AG04450 (cell line): ENCODE results near the gene MPP2. TPM values are rescaled to one million over a fixed set of nuclear protein-coding genes. Genes with fewer than 3 reads are reported as not detected.

ENCODE experiments used
- CTCF ChIA-PET: fragments of 300-600, 350-600 bp; formaldehyde crosslinking; extraction: SDS; loops from one replicate; lab custom pipeline; 2022; ENCODE audit warnings: antibody characterized with exemption, inconsistent platforms; lab: Charles Lee
- POLR2A ChIA-PET: fragments of 350-600 bp; formaldehyde crosslinking; extraction: SDS; loops from one replicate; lab custom pipeline; 2021; ENCODE audit warnings: antibody characterized with exemption, inconsistent platforms; lab: Yijun Ruan, JAX
- DNase-seq: peaks from one replicate; pipeline ENCODE4 v3.0.0-alpha.2; 2011; ENCODE audit warnings: low read depth, low spot score
- H3K27ac ChIP-seq: one replicate; pipeline ENCODE4 v1.5.1; 2012; ENCODE audit warnings: low read depth, low read length, control low read depth
- H3K27me3 ChIP-seq: one replicate; pipeline ENCODE4 v1.6.0; 2012; ENCODE audit warnings: low read length; ENCODE audit not compliant: control insufficient read depth, insufficient read depth
- H3K4me3 ChIP-seq: 2 replicates; pipeline ENCODE4 v1.5.1; 2011; ENCODE audit warnings: mild to moderate bottlenecking, low read depth, low read length, control low read depth
- H3K9me3 ChIP-seq: 2 replicates; pipeline ENCODE4 v1.5.1; 2012; ENCODE audit warnings: low read length; ENCODE audit not compliant: control insufficient read depth, insufficient read depth
- CTCF ChIP-seq: IDR thresholded peaks from 2 replicates; pipeline ENCODE4 v1.5.1; 2011; ENCODE audit warnings: low read depth, low read length, control low read depth, inconsistent platforms
- polyA plus RNA-seq: library from polyadenylated mRNA; depleted of rRNA; stranded (reverse); fragments of >200 nt; gene quantifications from 2 replicates; pipeline ENCODE4 v1.2.3, GENCODE V29; 2011

The MPP2 gene
- polyA plus RNA-seq, 1 experiment, result 2.4 TPM

GRCh38 chr17:43916385-43916784, 9.0 kb upstream of the MPP2 start:
- Histone ChIP-seq H3K4me3 (no peak overlapping the region), H3K27ac (no peak overlapping the region), H3K27me3 (peaks cover 67% of the 10 kb centered on the region), H3K9me3 (peaks cover 6% of the 10 kb centered on the region; the same call in 1 of the 2 replicates)
- POLR2A ChIA-PET, result no interaction called here
- DNase-seq, result no peak
- TF ChIP-seq CTCF, result no peak
- CTCF ChIA-PET, result interaction anchor here (0.9 kb wide), 1 partner anchor 22 kb away, joined by 3 read pairs; no protein-coding TSS in a partner anchor

- no peak overlapping the region for H3K4me3 ChIP-seq
- ChIA-PET POLR2A (no interaction called here), CTCF (interaction anchor here (0.6 to 0.9 kb wide), 2 partner anchors 23 to 83 kb away, joined by 3 read pairs; no protein-coding TSS in a partner anchor)
- H3K9me3 ChIP-seq, result peaks cover 6% of the 10 kb centered on the region; the same call in 1 of the 2 replicates
- peaks cover 63% of the 10 kb centered on the region for H3K27me3 ChIP-seq
- no peak for TF ChIP-seq CTCF
- no peak overlapping the region for H3K27ac ChIP-seq
- no peak for DNase-seq
Observed at GRCh38 chr17:43915559-43915958, 8.2 kb upstream of the MPP2 start.

- POLR2A ChIA-PET, result no interaction called here
Observed at GRCh38 chr17:43914451-43914850, 7.1 kb upstream of the MPP2 start.

GRCh38 chr17:43913584-43913983, 6.2 kb upstream of the MPP2 start:
- POLR2A ChIA-PET, result no interaction called here
- DNase-seq, result no peak
- no peak for TF ChIP-seq CTCF
- Histone ChIP-seq H3K4me3 (no peak overlapping the region), H3K27ac (no peak overlapping the region), H3K9me3 (peaks cover 6% of the 10 kb centered on the region; the same call in 1 of the 2 replicates), H3K27me3 (peaks cover 60% of the 10 kb centered on the region)
- CTCF ChIA-PET, result interaction anchor here (0.9 kb wide), 1 partner anchor 36 kb away, joined by 3 read pairs; no protein-coding TSS in a partner anchor

More at GRCh38 chr17:43914451-43914850, 7.1 kb upstream of the MPP2 start:
- Histone ChIP-seq H3K27ac (no peak overlapping the region), H3K9me3 (peaks cover 6% of the 10 kb centered on the region; the same call in 1 of the 2 replicates), H3K27me3 (peaks cover 64% of the 10 kb centered on the region), H3K4me3 (no peak overlapping the region)
- no peak for TF ChIP-seq CTCF
- CTCF ChIA-PET, result interaction anchor here (0.9 kb wide), 2 partner anchors 30 to 37 kb away, joined by 3 read pairs; no protein-coding TSS in a partner anchor
- DNase-seq, result no peak

GRCh38 chr17:43912635-43913304, 5.4 kb upstream of the MPP2 start:
- no peak overlapping the region for H3K27ac ChIP-seq
- no peak for TF ChIP-seq CTCF
- no peak overlapping the region for H3K4me3 ChIP-seq
- ChIA-PET CTCF (no interaction called here), POLR2A (no interaction called here)
- H3K9me3 ChIP-seq, result peaks cover 3% of the 10 kb centered on the region; the same call in 1 of the 2 replicates
- H3K27me3 ChIP-seq, result peaks cover 55% of the 10 kb centered on the region
- DNase-seq, result no peak
